NCI-H146 treated with DMSO at 0.1 percent for 48 hours (cell line): ENCODE results near the gene CIAPIN1.
A peak's percentile ranks its signal among the peaks of the same experiment; 100 is the strongest.

Experiments
- DNase-seq: peaks from one replicate; lab custom pipeline; 2025; ENCODE audit not compliant: unreplicated experiment; lab: John Stamatoyannopoulos, UW

Gene CIAPIN1

GRCh38 chr16:57447186-57447962 lies at the start of gene CIAPIN1, which contains the start of gene COQ9:
TSS of gene CIAPIN1 (minus strand) at chr16:57447385. CDS start at chr16:57440928, 6,457 bp downstream.
TSS of gene COQ9 (plus strand) at chr16:57447479. CDS start at chr16:57447506, 27 bp downstream.
- DNase-seq: peak; percentile 59

GRCh38 chr16:57493767-57494166 lies 46.6 kb upstream of the CIAPIN1 start:
- no peak for DNase-seq

GRCh38 chr16:57489229-57489628 lies 42.0 kb upstream of the CIAPIN1 start:
- DNase-seq: no peak

- DNase-seq: no peak
Observed at GRCh38 chr16:57486858-57487834, 40.0 kb upstream of the CIAPIN1 start.

GRCh38 chr16:57485916-57486857 lies 39.0 kb upstream of the CIAPIN1 start, which contains the start of gene DOK4:
TSS of gene DOK4 (minus strand) at chr16:57486493. CDS start at chr16:57479507, 6,986 bp downstream.
- peak; percentile 7 for DNase-seq

GRCh38 chr16:57485091-57485915 lies 38.1 kb upstream of the CIAPIN1 start:
- DNase-seq: no peak

- no peak for DNase-seq
Observed at GRCh38 chr16:57484515-57485005, 37.4 kb upstream of the CIAPIN1 start.

- DNase-seq: no peak
Observed at GRCh38 chr16:57483725-57484514, 36.7 kb upstream of the CIAPIN1 start.

GRCh38 chr16:57482845-57483545 lies 35.8 kb upstream of the CIAPIN1 start:
- DNase-seq: no peak

- no peak for DNase-seq
Observed at GRCh38 chr16:57481421-57481820, 34.2 kb upstream of the CIAPIN1 start.

- no peak for DNase-seq
Observed at GRCh38 chr16:57480754-57481230, 33.6 kb upstream of the CIAPIN1 start.

GRCh38 chr16:57479976-57480753 lies 33.0 kb upstream of the CIAPIN1 start:
- no peak for DNase-seq

- DNase-seq: peak; percentile 24
Observed at GRCh38 chr16:57479205-57479975, 32.2 kb upstream of the CIAPIN1 start.

- no peak for DNase-seq
Observed at GRCh38 chr16:57478396-57479204, 31.4 kb upstream of the CIAPIN1 start.

GRCh38 chr16:57477531-57478202 lies 30.5 kb upstream of the CIAPIN1 start:
- no peak for DNase-seq
